ENCODE measurements around the gene CTDSPL. TPM values are rescaled to one million over a fixed set of nuclear protein-coding genes. Genes with fewer than 3 reads are reported as not detected.

CTDSPL gene
- total RNA-seq, 1 experiment from 2014 or later, result 124 TPM

DNA sequence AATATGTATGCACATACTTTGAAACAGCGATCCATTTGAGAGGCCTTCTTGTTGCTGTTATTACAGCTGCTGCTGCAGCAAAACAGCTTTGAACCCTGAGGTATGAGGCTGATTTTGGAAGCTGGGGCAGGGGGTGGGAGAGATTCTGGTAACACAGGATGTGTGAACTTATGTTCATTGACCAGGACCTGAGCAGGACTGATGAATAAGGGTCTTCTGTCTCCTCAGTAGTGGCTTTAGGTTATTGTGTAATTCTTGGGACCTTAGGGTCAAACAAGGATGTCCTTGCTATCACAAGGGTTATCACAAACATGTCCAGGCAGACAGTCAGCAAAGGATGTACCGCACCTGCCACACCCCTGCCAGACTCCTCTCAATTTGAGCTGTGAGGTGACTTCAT lies 41.6 kb downstream of the CTDSPL start:
- Histone ChIP-seq H4K20me1 (ENCODE audit: insufficient read depth) (no peaks in the 10 kb centered on the region), H3K36me3 (ENCODE audit: low read depth) (no peaks in the 10 kb centered on the region), H3K9me3 (ENCODE audit: insufficient read depth, low read depth) (no peaks in the 10 kb centered on the region), H3K27me3 (ENCODE audit: insufficient read depth, low read depth) (no peaks in the 10 kb centered on the region), H3K27ac (no peak overlapping the region), H3K79me2 (ENCODE audit: low read depth) (peaks cover 41% of the 10 kb centered on the region; the same call in 1 of the 2 replicates), H3K4me3 (no peak overlapping the region), H2AFZ (no peak overlapping the region), H3K4me1 (replicated peaks; ENCODE audit: insufficient read depth) (0 out of 2 replicates have a peak, but pooled peaks cover 7% of the 10 kb centered on the region), H3F3A (ENCODE audit: insufficient read depth, low read depth) (no peaks in the 10 kb centered on the region), H3K9me2 (ENCODE audit: insufficient read depth) (no peaks in the 10 kb centered on the region), H3K4me2 (no peak overlapping the region)
- POLR2A ChIA-PET (ENCODE audit: unreplicated experiment), result no interaction called here
- CTCF ChIA-PET, result interaction anchor here (0.6 kb wide), 1 partner anchor 999 kb away, joined by 12 read pairs; no protein-coding TSS in a partner anchor
- intact Hi-C loops (cut with micrococcal nuclease; ENCODE audit: unreplicated experiment), result no loop called here
- DNase-seq, result no peak
- no peak for TF ChIP-seq CTCF (conservative IDR thresholded peaks at IDR 0.05)
- no peak for TF ChIP-seq EZH2 (IDR thresholded peaks at IDR 0.05; ENCODE audit: low read depth)
- BruUV-seq (replicated peaks), result no TSS peak

- H3K36me3 ChIP-seq (ENCODE audit: low read depth), result no peaks in the 10 kb centered on the region
- intact Hi-C loops (cut with micrococcal nuclease; ENCODE audit: unreplicated experiment), result no loop called here
Measured at GRCh38 chr3:37903734-37904133, 42.1 kb downstream of the CTDSPL start.

DNA sequence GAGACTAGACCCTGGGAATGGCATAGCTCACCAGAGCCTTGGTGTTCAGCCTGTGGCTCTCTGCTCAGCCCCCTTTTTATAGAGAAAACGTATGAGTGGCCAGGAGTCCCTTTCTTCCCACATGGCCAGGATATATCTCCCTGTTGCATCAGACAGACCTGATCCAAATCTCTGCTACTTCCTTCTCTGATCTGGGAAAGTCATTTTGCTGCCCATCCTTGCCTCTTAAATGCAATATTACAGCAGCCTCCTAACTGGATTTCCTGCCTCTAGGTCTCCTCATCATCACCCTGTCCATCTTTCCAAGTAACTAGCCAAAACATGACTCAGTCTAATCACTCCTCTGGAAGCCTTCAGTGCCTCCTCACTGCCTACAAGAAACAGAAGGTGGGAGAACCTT lies 42.9 kb downstream of the CTDSPL start:
- DNase-seq, result no peak
- peak overlapping the region; percentile 43; the same call in 1 of the 2 replicates for H3K27ac ChIP-seq
- no peak for TF ChIP-seq EZH2 (IDR thresholded peaks at IDR 0.05; ENCODE audit: low read depth)
- no peak for TF ChIP-seq CTCF (conservative IDR thresholded peaks at IDR 0.05)
- H3F3A ChIP-seq (ENCODE audit: insufficient read depth, low read depth), result no peaks in the 10 kb centered on the region
- 0 out of 2 replicates have a peak, but pooled peaks cover 7% of the 10 kb centered on the region for H3K4me1 ChIP-seq (replicated peaks; ENCODE audit: insufficient read depth)
- H4K20me1 ChIP-seq (ENCODE audit: insufficient read depth), result no peaks in the 10 kb centered on the region
- no peaks in the 10 kb centered on the region for H3K36me3 ChIP-seq (ENCODE audit: low read depth)
- no peak overlapping the region for H3K4me2 ChIP-seq
- H3K9me2 ChIP-seq (ENCODE audit: insufficient read depth), result no peaks in the 10 kb centered on the region
- H3K4me3 ChIP-seq, result no peak overlapping the region
- no peaks in the 10 kb centered on the region for H3K27me3 ChIP-seq (ENCODE audit: insufficient read depth, low read depth)
- BruUV-seq (replicated peaks), result no TSS peak
- no peak overlapping the region for H2AFZ ChIP-seq
- intact Hi-C loops (cut with micrococcal nuclease; ENCODE audit: unreplicated experiment), result no loop called here
- POLR2A ChIA-PET (ENCODE audit: unreplicated experiment), result no interaction called here
- CTCF ChIA-PET, result no interaction called here
- peaks cover 44% of the 10 kb centered on the region; the same call in 1 of the 2 replicates for H3K79me2 ChIP-seq (ENCODE audit: low read depth)
- no peaks in the 10 kb centered on the region for H3K9me3 ChIP-seq (ENCODE audit: insufficient read depth, low read depth)

More at GRCh38 chr3:37903734-37904133, 42.1 kb downstream of the CTDSPL start:
- POLR2A ChIA-PET (ENCODE audit: unreplicated experiment), result no interaction called here
- Histone ChIP-seq H3K4me2 (no peak overlapping the region), H3K79me2 (ENCODE audit: low read depth) (peaks cover 42% of the 10 kb centered on the region; the same call in 1 of the 2 replicates), H3K9me3 (ENCODE audit: insufficient read depth, low read depth) (no peaks in the 10 kb centered on the region), H3F3A (ENCODE audit: insufficient read depth, low read depth) (no peaks in the 10 kb centered on the region), H3K9me2 (ENCODE audit: insufficient read depth) (no peaks in the 10 kb centered on the region), H3K4me3 (no peak overlapping the region), H4K20me1 (ENCODE audit: insufficient read depth) (no peaks in the 10 kb centered on the region), H2AFZ (no peak overlapping the region), H3K27ac (peak overlapping the region; percentile 43; the same call in 1 of the 2 replicates), H3K27me3 (ENCODE audit: insufficient read depth, low read depth) (no peaks in the 10 kb centered on the region), H3K4me1 (replicated peaks; ENCODE audit: insufficient read depth) (0 out of 2 replicates have a peak, but pooled peaks cover 7% of the 10 kb centered on the region)
- TF ChIP-seq CTCF (conservative IDR thresholded peaks at IDR 0.05) (no peak), EZH2 (IDR thresholded peaks at IDR 0.05; ENCODE audit: low read depth) (no peak)
- CTCF ChIA-PET, result interaction anchor here (0.6 kb wide), 1 partner anchor 999 kb away, joined by 12 read pairs; no protein-coding TSS in a partner anchor
- no TSS peak for BruUV-seq (replicated peaks)
- DNase-seq, result no peak

Data from PC-9 (cell line).